DMS53 treated with DMSO at 0.1 percent for 48 hours (cell line): ENCODE measurements around the gene KMO.
A peak's percentile ranks its signal among the peaks of the same experiment; 100 is the strongest.

Experiments used
- DNase-seq: peaks from one replicate; lab custom pipeline; 2025; ENCODE audit not compliant: unreplicated experiment; lab: John Stamatoyannopoulos, UW

The KMO gene

GRCh38 chr1:241532162-241532531 lies at the start of gene KMO:
KMO (plus strand) TSS chr1:241532378; CDS start chr1:241532445, 67 bp downstream.
- DNase-seq = peak; percentile 17

GRCh38 chr1:241482761-241483250 lies 49.4 kb upstream of the KMO start:
- DNase-seq = peak; percentile 3

GRCh38 chr1:241485145-241485544 lies 47.0 kb upstream of the KMO start:
- no peak for DNase-seq

- DNase-seq = peak; percentile 65
Measured at GRCh38 chr1:241485554-241485992, 46.6 kb upstream of the KMO start.

- DNase-seq = no peak
Measured at GRCh38 chr1:241488739-241489138, 43.4 kb upstream of the KMO start.

- no peak for DNase-seq
Measured at GRCh38 chr1:241495741-241496140, 36.4 kb upstream of the KMO start.

- peak; percentile 32 for DNase-seq
Measured at GRCh38 chr1:241499910-241500309, 32.3 kb upstream of the KMO start.

- no peak for DNase-seq
Measured at GRCh38 chr1:241503444-241503843, 28.7 kb upstream of the KMO start.

- no peak for DNase-seq
Measured at GRCh38 chr1:241507189-241507863, 24.9 kb upstream of the KMO start.

GRCh38 chr1:241513378-241513777 lies 18.8 kb upstream of the KMO start:
- DNase-seq = no peak

- DNase-seq = no peak
Measured at GRCh38 chr1:241518476-241519307, 13.5 kb upstream of the KMO start.

- DNase-seq = peak; percentile 97
Measured at GRCh38 chr1:241519308-241520079, 12.7 kb upstream of the KMO start, which contains the start of gene FH. FH (minus strand) TSS chr1:241519755; CDS start chr1:241519722, 33 bp downstream.

- no peak for DNase-seq
Measured at GRCh38 chr1:241520080-241520465, 12.1 kb upstream of the KMO start.

- DNase-seq = no peak
Measured at GRCh38 chr1:241521718-241522117, 10.5 kb upstream of the KMO start.

- no peak for DNase-seq
Measured at GRCh38 chr1:241525026-241525425, 7.2 kb upstream of the KMO start.

GRCh38 chr1:241527146-241527545 lies 5.0 kb upstream of the KMO start:
- no peak for DNase-seq

GRCh38 chr1:241531195-241532161 lies 700 bp upstream of the KMO start:
- peak; percentile 93 for DNase-seq

GRCh38 chr1:241532864-241533263 lies 686 bp downstream of the KMO start:
- DNase-seq = no peak

GRCh38 chr1:241533326-241534115 lies 1.3 kb downstream of the KMO start:
- no peak for DNase-seq
